ENCODE measurements around the gene XPO1. TPM values are rescaled to one million over a fixed set of nuclear protein-coding genes. Genes with fewer than 3 reads are reported as not detected.

Gene XPO1
- total RNA-seq, 1 experiment from 2014 or later: 272 TPM

GRCh38 chr2:61581716-61582115 lies 43.6 kb upstream of the XPO1 start:
- H3K4me1 Mint-ChIP-seq: peaks cover 24% of the 10 kb centered on the region
- ChIA-PET CTCF (interaction anchor here (1.1 kb wide), 1 partner anchor 54 kb away, joined by 3 read pairs; no protein-coding TSS in a partner anchor), POLR2A (interaction anchor here (3.4 kb wide), 1 partner anchor 44 kb away, joined by 16 read pairs; the partner anchor contains the start of gene XPO1)
- H3K27me3 Mint-ChIP-seq (ENCODE audit: low read depth): no peaks in the 10 kb centered on the region
- TF ChIP-seq MLX (CRISPR knock-in tag; IDR thresholded peaks at IDR 0.05): no peak
- no peak for TF ChIP-seq ARID4B (CRISPR knock-in tag; IDR thresholded peaks at IDR 0.05; ENCODE audit: borderline replicate concordance)
- TF ChIP-seq MYBL2 (CRISPR knock-in tag; IDR thresholded peaks at IDR 0.05): no peak
- TF ChIP-seq, protein P1, sequence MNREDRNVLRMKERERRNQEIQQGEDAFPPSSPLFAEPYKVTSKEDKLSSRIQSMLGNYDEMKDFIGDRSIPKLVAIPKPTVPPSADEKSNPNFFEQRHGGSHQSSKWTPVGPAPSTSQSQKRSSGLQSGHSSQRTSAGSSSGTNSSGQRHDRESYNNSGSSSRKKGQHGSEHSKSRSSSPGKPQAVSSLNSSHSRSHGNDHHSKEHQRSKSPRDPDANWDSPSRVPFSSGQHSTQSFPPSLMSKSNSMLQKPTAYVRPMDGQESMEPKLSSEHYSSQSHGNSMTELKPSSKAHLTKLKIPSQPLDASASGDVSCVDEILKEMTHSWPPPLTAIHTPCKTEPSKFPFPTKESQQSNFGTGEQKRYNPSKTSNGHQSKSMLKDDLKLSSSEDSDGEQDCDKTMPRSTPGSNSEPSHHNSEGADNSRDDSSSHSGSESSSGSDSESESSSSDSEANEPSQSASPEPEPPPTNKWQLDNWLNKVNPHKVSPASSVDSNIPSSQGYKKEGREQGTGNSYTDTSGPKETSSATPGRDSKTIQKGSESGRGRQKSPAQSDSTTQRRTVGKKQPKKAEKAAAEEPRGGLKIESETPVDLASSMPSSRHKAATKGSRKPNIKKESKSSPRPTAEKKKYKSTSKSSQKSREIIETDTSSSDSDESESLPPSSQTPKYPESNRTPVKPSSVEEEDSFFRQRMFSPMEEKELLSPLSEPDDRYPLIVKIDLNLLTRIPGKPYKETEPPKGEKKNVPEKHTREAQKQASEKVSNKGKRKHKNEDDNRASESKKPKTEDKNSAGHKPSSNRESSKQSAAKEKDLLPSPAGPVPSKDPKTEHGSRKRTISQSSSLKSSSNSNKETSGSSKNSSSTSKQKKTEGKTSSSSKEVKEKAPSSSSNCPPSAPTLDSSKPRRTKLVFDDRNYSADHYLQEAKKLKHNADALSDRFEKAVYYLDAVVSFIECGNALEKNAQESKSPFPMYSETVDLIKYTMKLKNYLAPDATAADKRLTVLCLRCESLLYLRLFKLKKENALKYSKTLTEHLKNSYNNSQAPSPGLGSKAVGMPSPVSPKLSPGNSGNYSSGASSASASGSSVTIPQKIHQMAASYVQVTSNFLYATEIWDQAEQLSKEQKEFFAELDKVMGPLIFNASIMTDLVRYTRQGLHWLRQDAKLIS (CRISPR knock-in tag; IDR thresholded peaks at IDR 0.05; ENCODE audit: borderline replicate concordance): no peak
- TF ChIP-seq, protein P2, sequence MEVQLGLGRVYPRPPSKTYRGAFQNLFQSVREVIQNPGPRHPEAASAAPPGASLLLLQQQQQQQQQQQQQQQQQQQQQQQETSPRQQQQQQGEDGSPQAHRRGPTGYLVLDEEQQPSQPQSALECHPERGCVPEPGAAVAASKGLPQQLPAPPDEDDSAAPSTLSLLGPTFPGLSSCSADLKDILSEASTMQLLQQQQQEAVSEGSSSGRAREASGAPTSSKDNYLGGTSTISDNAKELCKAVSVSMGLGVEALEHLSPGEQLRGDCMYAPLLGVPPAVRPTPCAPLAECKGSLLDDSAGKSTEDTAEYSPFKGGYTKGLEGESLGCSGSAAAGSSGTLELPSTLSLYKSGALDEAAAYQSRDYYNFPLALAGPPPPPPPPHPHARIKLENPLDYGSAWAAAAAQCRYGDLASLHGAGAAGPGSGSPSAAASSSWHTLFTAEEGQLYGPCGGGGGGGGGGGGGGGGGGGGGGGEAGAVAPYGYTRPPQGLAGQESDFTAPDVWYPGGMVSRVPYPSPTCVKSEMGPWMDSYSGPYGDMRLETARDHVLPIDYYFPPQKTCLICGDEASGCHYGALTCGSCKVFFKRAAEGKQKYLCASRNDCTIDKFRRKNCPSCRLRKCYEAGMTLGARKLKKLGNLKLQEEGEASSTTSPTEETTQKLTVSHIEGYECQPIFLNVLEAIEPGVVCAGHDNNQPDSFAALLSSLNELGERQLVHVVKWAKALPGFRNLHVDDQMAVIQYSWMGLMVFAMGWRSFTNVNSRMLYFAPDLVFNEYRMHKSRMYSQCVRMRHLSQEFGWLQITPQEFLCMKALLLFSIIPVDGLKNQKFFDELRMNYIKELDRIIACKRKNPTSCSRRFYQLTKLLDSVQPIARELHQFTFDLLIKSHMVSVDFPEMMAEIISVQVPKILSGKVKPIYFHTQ (CRISPR knock-in tag; IDR thresholded peaks at IDR 0.05): no peak
- TF ChIP-seq ZNF121 (CRISPR knock-in tag; IDR thresholded peaks at IDR 0.05): no peak
- TF ChIP-seq, protein P3, sequence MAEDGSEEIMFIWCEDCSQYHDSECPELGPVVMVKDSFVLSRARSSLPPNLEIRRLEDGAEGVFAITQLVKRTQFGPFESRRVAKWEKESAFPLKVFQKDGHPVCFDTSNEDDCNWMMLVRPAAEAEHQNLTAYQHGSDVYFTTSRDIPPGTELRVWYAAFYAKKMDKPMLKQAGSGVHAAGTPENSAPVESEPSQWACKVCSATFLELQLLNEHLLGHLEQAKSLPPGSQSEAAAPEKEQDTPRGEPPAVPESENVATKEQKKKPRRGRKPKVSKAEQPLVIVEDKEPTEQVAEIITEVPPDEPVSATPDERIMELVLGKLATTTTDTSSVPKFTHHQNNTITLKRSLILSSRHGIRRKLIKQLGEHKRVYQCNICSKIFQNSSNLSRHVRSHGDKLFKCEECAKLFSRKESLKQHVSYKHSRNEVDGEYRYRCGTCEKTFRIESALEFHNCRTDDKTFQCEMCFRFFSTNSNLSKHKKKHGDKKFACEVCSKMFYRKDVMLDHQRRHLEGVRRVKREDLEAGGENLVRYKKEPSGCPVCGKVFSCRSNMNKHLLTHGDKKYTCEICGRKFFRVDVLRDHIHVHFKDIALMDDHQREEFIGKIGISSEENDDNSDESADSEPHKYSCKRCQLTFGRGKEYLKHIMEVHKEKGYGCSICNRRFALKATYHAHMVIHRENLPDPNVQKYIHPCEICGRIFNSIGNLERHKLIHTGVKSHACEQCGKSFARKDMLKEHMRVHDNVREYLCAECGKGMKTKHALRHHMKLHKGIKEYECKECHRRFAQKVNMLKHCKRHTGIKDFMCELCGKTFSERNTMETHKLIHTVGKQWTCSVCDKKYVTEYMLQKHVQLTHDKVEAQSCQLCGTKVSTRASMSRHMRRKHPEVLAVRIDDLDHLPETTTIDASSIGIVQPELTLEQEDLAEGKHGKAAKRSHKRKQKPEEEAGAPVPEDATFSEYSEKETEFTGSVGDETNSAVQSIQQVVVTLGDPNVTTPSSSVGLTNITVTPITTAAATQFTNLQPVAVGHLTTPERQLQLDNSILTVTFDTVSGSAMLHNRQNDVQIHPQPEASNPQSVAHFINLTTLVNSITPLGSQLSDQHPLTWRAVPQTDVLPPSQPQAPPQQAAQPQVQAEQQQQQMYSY (CRISPR knock-in tag; IDR thresholded peaks at IDR 0.05): no peak
- TF ChIP-seq TEAD1 (CRISPR knock-in tag; IDR thresholded peaks at IDR 0.05): no peak
- no peak for TF ChIP-seq CBFB (CRISPR knock-in tag; IDR thresholded peaks at IDR 0.05; ENCODE audit: low read depth)
- TF ChIP-seq FOXP4 (CRISPR knock-in tag; IDR thresholded peaks at IDR 0.05): no peak
- no peak for TF ChIP-seq ATF1 (CRISPR knock-in tag; IDR thresholded peaks at IDR 0.05)
- no peak for TF ChIP-seq SMAD3 (CRISPR knock-in tag; IDR thresholded peaks at IDR 0.05; ENCODE audit: borderline replicate concordance)
- TF ChIP-seq E2F5 (CRISPR knock-in tag; IDR thresholded peaks at IDR 0.05): no peak
- no peak for TF ChIP-seq IRF2 (CRISPR knock-in tag; IDR thresholded peaks at IDR 0.05; ENCODE audit: borderline replicate concordance, low read depth)
- no peak for TF ChIP-seq HMGA2 (CRISPR knock-in tag; IDR thresholded peaks at IDR 0.05)
- TF ChIP-seq ATF6 (CRISPR knock-in tag; IDR thresholded peaks at IDR 0.05): no peak
- no peaks in the 10 kb centered on the region for H3K36me3 Mint-ChIP-seq
- ATAC-seq: no peak
- peak overlapping the region; percentile 19 for H3K4me3 Mint-ChIP-seq
- H3K9me3 Mint-ChIP-seq: peaks cover 4% of the 10 kb centered on the region; the same call in 1 of the 2 replicates
- H3K27ac Mint-ChIP-seq: peak overlapping the region; percentile 98
- no peak for DNase-seq (ENCODE audit: low spot score)
